Activated CD4-positive, CD25-positive, alpha-beta regulatory T cell treated with anti-CD3 and anti-CD28 coated beads, Interleukin-2, amount 50 U/mL, for 72 hours (primary cell): ENCODE measurements around the gene PROM1.

Experiments used
- DNase-seq: peaks from one replicate; pipeline ENCODE4 v3.0.0; 2021

Gene PROM1

DNA sequence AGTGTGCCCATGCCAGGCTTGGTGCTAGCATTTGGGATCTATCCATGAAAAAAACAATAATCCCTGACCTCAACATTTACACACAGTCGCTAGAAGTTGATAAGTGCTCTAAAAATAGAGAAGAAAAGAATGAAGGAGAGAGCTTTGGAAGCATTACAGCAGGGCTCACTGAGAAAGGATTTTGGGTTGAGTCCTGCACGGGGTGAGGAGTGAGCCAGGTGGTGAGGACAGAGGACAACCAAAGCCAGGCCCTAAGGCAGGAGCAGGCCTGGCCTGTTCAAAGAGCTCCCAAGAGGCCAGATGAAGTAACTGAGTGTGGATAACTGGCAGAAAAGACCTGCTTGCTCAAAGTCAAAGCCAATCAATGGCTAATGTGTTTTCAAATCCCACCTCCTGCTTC is 20.7 kb upstream of the PROM1 start:
- DNase-seq: no peak

DNA sequence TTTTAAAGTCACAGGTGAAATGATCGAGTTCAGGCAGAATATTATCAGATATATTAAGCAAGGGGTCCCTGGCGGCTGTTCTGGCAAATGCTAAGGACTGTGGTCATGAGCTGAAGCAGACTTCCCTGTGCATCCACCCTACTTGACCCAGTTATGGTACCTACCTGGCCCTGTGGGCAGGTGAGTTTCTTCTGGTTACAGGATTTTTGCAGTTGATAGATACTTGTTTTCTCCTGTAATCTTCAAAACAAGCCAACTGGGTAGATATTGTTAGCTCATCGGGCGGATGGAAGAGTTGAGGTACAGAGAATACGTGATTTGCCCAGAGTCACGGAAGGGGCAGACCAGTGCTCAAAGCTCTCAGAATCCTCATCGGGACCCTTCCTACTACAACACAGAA is 18.5 kb upstream of the PROM1 start:
- no peak for DNase-seq

DNA sequence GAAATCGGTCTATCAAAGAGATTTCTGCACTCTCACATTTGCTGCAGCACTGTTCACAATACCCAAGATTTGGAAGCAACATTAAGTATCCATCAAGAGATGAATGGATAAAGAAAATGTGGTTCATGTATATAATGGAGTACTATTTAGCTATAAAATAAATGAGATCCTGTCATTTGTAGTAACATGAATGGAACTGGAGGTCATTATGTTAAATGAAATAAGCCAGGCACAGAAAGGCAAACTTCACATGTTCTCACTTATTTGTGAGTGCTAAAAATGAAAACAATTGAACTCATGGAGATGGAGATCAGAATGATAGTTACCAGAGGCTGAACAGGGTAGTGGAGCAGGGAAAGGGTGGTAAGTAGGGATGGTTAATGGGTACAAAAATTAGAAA is 17.0 kb upstream of the PROM1 start:
- no peak for DNase-seq

DNA sequence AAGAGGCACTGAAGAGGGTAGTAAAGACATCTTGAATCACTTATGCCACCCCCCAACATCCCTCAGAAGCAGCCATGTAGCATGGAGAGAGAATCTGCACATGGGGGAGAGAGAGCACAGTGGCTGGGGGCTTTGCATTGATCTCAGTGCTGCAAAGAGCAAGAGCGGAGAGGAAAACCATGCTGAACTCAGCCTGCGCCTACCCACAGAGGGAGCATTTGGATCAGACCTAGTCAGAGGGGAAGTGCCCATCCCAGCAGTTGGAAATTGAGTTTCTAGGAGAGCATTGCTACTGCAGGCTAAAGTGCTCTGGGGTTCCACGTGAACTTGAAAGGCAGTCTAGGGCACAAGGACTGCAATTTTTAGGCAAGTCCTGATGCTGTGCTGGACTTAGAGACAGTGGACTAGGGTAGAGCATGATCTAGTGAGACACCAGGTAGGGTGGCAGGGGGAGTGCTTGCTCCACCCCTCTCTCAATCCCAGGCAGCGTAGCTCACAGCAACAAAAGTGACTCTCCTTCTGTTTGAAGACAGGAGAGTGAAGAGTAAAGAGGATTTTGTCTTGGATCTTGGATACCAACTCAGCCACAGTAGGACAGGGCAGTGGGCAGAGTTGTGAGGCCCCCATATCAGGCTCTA is 9.0 kb upstream of the PROM1 start:
- DNase-seq: no peak

DNA sequence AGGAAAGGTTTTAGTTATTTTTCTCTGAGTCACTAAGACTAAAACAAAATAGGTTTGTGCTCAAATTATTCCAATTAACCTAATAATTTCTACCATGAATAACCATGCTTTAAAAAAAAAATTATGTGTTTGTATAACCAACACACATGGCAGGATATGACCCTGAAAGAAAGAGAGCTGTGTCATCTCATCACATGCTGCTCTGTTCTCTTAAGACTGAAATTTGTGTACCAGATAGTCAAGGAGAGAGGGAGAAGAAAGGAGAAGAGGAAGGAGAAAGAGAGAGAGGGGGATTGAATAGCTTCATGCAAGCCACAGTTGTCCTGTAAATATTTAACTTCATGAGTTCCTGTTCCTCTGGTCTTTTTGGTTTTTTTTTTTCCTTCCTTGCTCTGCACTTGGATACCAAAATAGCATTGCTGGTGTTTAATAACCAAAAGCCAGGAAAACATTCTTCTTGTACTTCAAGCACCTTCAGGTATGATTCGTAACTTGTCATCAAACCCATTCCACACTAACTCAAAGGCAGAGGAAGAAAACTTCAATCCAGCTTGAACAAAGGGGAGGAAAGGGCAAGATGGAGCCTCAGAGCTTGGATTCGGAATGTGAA is 6.4 kb upstream of the PROM1 start:
- no peak for DNase-seq

DNA sequence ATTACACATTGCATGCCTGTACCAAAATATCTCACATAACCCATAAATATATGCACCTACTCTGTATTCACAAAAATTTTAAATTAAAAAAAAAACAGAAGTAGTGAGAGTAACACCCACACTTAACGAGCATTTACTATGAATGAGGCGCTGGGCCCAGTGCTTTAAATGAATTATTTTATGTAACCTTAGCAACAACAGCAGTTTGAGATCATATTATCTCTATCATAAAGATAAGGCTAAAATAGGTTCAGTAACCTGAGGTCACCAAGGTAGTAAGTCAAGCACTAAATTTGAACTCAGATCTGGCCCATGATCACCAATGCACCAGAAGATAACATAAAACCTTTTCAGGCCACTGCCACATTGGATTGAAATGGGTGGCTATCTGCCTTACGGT is 5.3 kb upstream of the PROM1 start:
- no peak for DNase-seq

DNA sequence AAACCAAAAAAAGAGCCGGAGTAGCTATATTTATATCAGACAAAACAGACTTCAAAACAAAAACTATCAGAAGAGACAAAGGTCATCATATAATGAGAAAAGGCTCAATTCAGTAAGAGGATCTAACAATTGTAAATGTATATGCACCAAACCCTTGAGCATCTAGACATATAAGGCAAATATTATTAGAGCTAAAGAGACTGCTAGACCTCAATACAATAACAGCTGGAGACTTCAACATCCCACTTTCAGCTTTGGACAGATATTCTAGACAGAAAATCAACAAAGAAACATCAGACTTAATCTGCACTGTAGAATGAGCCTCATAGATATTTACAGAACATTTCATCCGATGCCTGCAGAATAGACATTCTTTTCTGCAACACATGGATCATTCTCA is 4.8 kb upstream of the PROM1 start:
- no peak for DNase-seq

DNA sequence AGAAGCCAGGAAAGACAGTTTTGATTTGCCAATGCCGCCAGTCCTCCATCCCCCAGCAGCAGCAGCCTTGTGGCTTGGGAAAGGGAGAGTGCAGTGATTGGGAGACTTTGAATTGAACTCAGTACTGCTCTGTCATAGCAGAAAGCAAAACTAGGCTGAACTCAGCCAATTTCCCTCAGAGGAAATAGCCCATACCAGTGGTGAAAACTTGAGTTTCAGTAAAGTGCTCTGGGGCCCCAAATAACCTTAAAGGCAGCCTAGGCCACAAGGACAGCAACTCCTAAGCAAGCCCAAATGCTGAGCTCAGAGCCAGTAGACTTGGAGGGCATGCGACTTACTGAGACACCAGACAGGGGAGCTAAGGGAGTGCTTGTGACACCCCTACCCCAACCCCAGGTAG is 2.0 kb upstream of the PROM1 start:
- no peak for DNase-seq

DNA sequence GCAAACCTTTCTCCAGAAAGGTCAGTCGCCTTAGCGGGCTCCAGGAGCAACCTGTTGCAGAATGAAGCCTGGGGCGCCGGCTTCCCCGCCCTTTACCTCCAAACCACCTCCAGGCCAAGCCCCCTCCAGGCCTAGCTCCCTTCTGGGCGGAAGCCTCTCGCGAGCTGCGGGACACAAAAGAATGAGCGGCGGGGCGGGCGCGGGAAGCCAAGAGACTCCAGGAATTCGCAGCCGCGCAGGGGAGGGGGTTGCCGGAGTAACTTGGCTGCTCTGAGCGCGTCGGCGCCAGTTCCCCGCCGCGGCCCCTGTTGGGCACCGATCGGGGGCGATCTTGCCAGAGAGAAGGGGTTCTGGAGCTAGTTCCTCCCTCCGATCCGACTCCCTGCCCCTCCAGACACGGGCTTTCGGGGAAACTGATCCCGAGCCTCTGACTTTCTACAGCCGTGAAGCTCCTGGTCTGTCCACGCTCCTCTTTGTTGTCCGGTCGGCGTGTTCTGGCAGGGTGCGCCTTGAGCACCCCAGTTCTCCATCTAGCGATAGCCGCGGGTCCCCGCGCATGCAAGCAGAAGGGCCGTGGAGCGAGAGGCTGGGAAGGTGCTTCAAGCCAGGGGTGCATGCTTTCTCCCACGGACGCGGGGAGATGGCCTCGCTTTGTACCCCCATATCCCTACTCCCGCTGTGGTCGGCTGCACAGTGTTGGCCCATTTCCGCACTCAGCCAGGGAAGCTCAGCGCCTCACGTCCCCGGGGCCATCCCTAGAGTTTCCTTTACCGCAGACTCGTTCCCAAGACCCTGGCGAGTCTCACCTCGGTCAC is 1.2 kb downstream of the PROM1 start:
- DNase-seq: no peak

DNA sequence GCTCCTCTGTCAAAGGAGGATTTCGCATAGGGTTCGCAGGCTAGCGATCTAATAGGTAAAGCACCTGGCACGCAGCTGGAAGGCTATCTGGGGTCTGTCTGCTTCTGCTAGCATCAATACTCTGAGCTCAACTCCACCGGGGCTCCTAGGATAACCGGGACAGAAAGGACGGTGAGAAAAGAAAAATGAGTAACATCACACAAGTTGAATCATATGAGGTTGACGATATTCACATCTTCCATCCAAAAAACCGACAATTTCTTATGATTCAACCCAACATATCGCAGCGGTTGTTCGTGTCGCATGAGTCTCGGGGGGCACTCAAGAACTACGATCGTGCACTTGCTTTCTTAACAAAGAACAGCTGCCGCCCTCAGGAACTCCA is 1.8 kb downstream of the PROM1 start:
- no peak for DNase-seq

DNA sequence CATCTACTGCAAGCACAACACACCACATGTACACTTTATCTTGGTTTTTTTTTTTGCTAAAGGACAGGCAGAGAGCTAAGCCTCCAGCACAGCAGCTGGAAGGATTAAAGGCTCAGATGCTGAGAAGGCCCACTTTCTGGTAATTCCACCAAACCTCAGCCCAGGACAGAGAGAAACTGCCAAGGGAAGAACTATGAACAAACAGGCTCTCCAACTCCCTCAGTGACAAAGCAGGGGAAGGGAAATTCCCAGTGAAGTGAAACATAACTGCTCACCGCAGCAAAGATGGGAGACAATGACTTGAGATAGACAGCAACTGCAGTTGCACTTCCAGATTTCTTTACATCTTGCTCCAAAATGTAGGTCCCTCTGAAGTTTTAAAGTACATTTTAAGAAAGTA is 4.8 kb downstream of the PROM1 start:
- no peak for DNase-seq

DNA sequence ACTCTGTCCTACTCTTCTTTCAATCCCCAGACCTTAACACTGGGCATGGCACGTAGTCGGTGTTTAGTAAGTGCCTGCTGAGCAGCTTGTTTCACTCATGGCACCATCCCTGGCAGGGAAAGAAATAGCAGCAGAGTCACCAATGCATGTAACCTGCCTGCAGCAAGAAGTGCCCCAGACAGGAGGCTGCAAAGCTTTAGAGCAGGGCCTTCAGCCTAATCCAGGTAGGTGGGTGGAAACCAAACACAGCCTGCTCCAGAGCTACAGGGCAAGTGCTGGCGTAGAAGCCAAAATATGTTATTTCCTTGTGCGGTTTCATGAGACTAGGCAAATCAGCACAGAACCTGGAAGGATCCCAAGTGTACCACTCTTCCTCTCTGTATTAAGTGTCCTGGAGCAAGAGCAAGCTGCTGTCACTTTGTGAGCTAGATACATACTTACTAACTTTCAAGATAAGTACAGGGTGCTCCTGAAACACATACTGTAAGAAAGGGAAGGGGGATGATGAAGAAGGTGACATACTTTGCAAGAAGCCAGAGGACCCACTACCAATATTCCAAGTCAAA is 5.5 kb downstream of the PROM1 start:
- no peak for DNase-seq

DNA sequence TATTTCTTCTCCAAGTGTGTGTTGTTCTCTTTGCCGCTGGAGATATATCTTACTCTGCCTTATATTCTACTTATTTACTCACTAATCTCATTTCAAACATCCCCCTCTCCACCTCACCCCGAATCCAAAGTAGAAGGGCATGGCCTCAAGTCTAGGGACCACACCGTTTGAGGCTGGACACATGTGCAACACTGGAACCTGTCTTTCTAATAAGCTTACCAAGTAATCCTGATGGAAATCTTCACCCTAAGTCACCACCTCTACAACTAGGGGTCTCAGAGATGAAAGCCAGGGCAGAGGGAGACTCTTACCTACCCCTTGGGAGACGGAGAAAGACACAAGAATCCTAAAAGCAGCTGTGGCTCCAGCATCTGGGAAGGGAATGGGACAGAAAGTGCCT is 6.0 kb downstream of the PROM1 start:
- DNase-seq: no peak

DNA sequence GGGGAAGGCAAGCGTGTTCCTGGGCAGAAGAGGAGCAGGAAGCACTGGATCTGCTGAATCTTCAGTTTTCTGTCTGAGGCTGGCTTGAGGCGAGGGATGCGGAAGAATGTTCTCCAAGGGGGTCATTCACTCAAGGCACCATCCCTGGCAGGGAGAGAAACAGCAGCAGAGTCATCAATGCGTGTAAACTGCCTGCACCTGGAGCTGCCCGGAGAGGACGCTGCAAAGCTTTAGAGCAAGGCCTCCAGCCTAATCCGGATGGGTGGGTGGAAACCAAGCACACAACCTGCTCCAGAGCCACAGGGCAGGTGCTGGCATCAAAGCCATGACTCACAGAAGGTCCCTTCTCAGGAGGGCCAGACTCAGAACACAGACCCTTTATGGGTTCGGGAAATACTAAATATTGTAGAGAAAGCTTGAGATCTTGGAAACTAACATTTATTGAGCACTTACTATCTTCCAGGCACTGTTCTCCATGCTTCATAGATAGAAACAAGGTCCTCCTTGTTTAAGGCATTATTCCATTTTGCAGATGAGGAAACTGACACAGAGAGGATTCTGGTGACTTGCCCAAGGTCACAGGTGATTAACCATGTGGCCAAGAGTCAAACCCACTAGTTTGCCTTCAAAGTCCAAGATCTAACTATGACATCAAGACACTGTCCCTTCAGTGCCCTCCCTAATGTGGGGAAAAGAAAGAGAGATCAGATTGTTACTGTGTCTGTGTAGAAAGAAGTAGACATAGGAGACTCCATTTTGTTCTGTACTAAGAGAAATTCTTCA is 7.7 kb downstream of the PROM1 start:
- no peak for DNase-seq

DNA sequence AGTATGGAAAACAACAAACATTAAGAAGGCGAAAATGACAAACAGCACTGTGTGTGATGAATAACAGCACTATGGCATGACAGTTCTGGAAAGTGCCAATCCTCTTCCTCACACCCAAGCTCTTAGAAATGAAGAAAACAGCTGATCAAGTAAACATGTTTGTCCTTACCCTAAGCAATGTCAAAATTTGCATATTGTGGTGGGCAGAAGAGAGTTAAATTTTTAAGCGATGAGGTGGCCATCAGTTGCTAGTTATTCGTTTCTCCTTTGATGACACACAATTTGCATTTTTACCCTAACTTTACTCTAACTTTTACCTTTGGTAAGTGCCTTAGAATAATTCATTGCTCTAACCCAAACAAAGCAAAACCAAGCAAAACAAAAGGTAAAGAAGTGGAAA is 8.8 kb downstream of the PROM1 start:
- DNase-seq: no peak

DNA sequence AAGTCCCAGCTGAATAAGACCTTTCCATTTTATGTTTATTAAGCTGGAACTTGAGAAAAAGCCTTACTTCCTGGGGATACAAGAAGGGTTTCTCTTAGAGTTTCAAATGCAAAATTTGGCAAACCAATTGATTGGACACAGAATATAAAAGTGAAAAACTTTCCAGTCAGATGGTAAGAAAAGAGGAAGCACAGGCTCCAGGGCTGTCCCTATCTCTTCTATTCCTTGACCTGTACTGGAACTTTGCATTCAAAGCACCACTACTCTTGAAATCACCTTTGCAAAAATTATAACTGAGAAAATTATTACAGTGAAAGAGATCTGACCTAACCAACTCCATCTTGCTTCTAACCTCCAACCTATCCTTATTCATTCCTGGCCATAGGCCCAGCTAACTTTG is 11.7 kb downstream of the PROM1 start:
- DNase-seq: no peak

DNA sequence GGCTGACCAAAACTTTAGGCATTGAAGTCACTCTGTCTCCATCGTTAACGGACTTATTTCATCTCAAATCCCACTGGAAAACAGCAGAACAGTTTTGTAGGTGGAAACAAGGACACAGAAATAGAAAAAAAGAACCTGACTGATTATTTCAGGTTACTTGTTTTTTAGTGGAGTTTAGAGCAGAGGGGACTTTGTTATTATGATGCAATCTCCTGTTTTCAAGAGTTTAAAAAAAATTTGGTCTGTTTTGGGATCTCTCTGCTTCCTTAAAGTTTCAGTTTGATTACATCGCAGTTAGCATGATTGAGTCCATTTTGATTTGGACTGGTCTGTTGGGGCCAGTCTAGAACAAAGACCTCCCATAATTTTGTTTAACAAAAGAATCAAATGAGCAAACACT is 13.6 kb downstream of the PROM1 start:
- no peak for DNase-seq

DNA sequence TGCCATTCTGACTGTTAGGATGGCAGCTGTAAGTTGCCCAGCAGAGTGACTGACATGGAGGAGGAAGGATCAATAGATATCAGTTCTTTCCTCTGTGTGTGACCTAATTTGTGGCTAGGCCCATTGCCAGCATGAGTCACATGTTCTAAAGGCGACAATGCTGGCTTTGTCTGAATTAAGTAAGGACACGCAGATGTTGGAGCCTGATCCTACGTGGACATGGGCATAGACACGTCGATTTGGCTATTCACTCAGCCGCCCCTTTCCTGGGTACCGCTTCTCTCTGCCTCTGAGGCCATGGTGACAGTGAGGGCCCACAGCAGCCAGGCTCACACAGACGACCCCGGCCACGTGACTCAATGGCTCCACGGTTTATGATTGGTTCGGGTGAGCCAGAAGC is 16.3 kb downstream of the PROM1 start:
- no peak for DNase-seq

DNA sequence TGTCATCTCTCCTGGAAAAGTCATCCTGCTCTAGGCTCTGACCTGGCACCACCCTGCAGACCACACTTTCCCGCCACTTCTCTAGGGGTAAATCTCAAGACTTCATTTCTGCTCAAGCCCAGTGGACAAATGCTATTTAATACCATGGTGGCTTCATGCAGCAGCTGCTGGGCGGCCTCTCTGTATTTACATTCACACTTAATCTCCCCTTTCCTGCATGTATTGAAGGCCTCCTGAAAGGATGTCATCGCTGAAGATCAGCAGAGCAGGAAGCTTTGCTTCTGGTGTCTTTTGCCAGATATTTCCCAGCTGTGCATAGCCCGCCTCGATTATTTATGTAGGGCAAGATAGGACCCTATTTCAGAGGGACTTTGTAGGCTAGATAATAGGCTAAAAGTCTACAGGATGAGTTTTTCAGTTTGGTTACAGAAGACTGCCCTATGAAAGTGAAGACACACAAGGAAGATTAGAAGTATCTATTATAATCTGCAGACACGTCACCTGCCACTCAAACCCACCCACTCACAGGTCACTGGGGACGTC is 17.2 kb downstream of the PROM1 start:
- DNase-seq: no peak

DNA sequence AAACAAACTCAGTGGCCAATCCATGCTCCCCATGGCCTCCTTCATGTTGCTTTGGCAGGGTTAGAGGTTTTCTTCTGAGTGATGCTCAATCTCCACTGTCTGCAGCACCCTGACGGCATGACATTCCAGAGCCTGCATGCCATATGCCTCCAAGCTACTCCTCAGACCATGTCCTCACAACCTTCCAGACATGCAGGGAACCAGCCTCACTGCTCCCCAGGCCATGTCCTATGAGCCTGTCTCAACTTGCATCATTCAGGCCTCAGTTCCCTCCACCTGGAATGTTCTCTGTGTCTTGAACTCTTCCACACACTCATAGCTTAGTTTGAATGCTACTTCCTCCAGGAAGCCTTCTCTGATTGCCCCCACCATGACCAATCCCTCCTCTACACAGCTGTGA is 18.8 kb downstream of the PROM1 start:
- DNase-seq: no peak

DNA sequence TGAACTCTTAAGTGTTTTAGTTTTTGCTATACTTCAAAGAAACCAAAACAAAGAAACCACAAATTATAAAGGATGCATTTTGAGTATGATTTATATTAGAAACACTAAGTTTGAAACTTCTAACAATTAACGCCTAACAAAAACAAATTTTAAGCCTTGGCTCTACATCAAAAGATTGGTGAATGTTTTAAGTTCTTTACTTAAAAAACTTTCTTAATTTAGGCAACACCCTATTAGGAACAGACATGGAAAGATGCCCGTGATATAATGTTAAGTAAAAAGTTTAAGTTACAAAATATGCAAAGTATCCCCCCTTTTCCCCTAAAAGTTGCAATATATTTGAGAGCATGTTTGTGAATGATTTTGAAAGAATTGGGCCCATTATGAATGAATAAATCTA is 21.2 kb downstream of the PROM1 start:
- no peak for DNase-seq

DNA sequence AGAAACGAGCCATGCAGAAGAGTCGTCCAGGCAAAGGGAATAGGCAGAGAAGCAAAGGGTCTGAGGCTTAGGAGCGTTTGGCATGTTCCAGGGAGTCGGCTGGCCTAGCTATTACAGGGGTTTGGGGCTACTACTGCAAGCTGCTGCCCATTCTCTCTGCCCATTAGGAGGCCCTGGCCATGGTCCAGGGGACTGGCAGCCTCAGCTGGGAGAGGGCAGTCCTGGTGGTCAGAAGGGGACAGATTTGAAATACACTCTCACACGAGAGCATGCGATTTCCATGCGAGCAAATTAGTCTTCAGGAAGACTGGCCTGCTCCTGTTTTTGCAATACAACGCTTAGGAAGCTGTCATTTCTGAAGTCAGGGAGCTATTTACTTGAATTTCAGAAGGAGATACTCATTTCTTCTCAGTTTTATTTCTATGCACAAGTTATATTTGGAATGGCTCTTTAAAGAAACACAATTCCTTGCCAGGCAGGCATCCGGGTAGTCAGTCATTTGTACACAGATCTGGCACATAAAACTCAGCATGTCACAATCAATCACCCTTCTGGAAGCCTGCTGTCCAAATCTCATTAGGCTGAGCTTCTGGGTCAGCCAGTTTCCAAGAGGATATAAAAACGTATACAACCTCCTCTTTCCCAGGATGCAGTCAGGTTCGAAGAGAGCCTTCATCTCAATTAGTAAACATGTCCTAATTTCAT is 27.0 kb downstream of the PROM1 start:
- DNase-seq: no peak
